ENCODE measurements around the gene MGRN1. TPM values are rescaled to one million over a fixed set of nuclear protein-coding genes. Genes with fewer than 3 reads are reported as not detected.

MGRN1 gene
- total and polyA plus RNA-seq, 2 donors from 2014 or later = 19.7 to 90.8 TPM

GRCh38 chr16:4597174-4597573 lies 27.5 kb upstream of the MGRN1 start:
- no peak overlapping the region for H3K4me3 ChIP-seq (ENCODE audit: low read length in 3 of 3)
- H3K4me1 ChIP-seq (ENCODE audit: control insufficient read depth in 2 of 3, insufficient read depth in 2 of 3, low read depth in 1 of 3, low read length in 3 of 3) = peaks cover 0 to 9% (median 6%) of the 10 kb centered on the region in 3 donors
- intact Hi-C loops (cut with DNase I) = no loop called here
- H3K9me3 ChIP-seq (ENCODE audit: control insufficient read depth in 2 of 3, insufficient read depth in 1 of 3, low read length in 3 of 3) = no peaks in the 10 kb centered on the region
- H3K9ac ChIP-seq (ENCODE audit: low read length in 3 of 3) = peak overlapping the region in 1 of 3 donors; percentile 21
- H3K27ac ChIP-seq (ENCODE audit: low read depth in 2 of 2, low read length in 2 of 2) = peak overlapping the region; percentile 82 to 86
- no peak for TF ChIP-seq CTCF (IDR thresholded peaks at IDR 0.05; ENCODE audit: borderline replicate concordance, extremely low read depth, insufficient read depth)
- no peaks in the 10 kb centered on the region for H3K36me3 ChIP-seq (ENCODE audit: control insufficient read depth in 2 of 3, insufficient read depth in 3 of 3, low read length in 3 of 3)
- no peak for FAIRE-seq
- H3K27me3 ChIP-seq (ENCODE audit: control insufficient read depth, insufficient read depth, low read length) = no peaks in the 10 kb centered on the region
- DNase-seq = peak; percentile 46 to 86 (median 60)

- DNase-seq (no peak), FAIRE-seq (no peak)
- no peak for TF ChIP-seq CTCF (IDR thresholded peaks at IDR 0.05; ENCODE audit: borderline replicate concordance, extremely low read depth, insufficient read depth)
- Histone ChIP-seq H3K9ac (ENCODE audit: low read length in 3 of 3) (no peak overlapping the region), H3K36me3 (ENCODE audit: control insufficient read depth in 2 of 3, insufficient read depth in 3 of 3, low read length in 3 of 3) (no peaks in the 10 kb centered on the region), H3K4me3 (ENCODE audit: low read length in 3 of 3) (no peak overlapping the region), H3K27me3 (ENCODE audit: control insufficient read depth, insufficient read depth, low read length) (no peaks in the 10 kb centered on the region), H3K27ac (ENCODE audit: low read depth in 2 of 2, low read length in 2 of 2) (no peak overlapping the region), H3K9me3 (ENCODE audit: control insufficient read depth in 2 of 3, insufficient read depth in 1 of 3, low read length in 3 of 3) (no peaks in the 10 kb centered on the region), H3K4me1 (ENCODE audit: control insufficient read depth in 2 of 3, insufficient read depth in 2 of 3, low read depth in 1 of 3, low read length in 3 of 3) (peaks cover 0 to 20% (median 6%) of the 10 kb centered on the region in 3 donors)
- intact Hi-C loops (cut with DNase I) = no loop called here
Measured at GRCh38 chr16:4599037-4599436, 25.6 kb upstream of the MGRN1 start.

- no peak for FAIRE-seq
- no peaks in the 10 kb centered on the region for H3K27me3 ChIP-seq (ENCODE audit: control insufficient read depth, insufficient read depth, low read length)
- TF ChIP-seq CTCF (IDR thresholded peaks at IDR 0.05; ENCODE audit: borderline replicate concordance, extremely low read depth, insufficient read depth) = no peak
Measured at GRCh38 chr16:4599545-4599944, 25.1 kb upstream of the MGRN1 start.

More at GRCh38 chr16:4599545-4599944, 25.1 kb upstream of the MGRN1 start:
- Histone ChIP-seq H3K9me3 (ENCODE audit: control insufficient read depth in 2 of 3, insufficient read depth in 1 of 3, low read length in 3 of 3) (no peaks in the 10 kb centered on the region), H3K4me3 (ENCODE audit: low read length in 3 of 3) (no peak overlapping the region), H3K9ac (ENCODE audit: low read length in 3 of 3) (no peak overlapping the region), H3K27ac (ENCODE audit: low read depth in 2 of 2, low read length in 2 of 2) (no peak overlapping the region), H3K36me3 (ENCODE audit: control insufficient read depth in 2 of 3, insufficient read depth in 3 of 3, low read length in 3 of 3) (no peaks in the 10 kb centered on the region), H3K4me1 (ENCODE audit: control insufficient read depth in 2 of 3, insufficient read depth in 2 of 3, low read depth in 1 of 3, low read length in 3 of 3) (peaks cover 0 to 18% (median 6%) of the 10 kb centered on the region in 3 donors)
- intact Hi-C loops (cut with DNase I) = no loop called here
- no peak for DNase-seq

Data from kidney (tissue), 14 donors.